NCI-H748 treated with DMSO at 0.1 percent for 48 hours (cell line): ENCODE data around the gene UGGT2.
"Not testable (repeated sequence)": the region's sequence is repeated elsewhere in the genome, so short reads cannot be mapped to it uniquely, and the experiment has no call there.

Experiments
- DNase-seq: peaks from one replicate; lab custom pipeline; 2025; lab: John Stamatoyannopoulos, UW

Gene UGGT2

DNA sequence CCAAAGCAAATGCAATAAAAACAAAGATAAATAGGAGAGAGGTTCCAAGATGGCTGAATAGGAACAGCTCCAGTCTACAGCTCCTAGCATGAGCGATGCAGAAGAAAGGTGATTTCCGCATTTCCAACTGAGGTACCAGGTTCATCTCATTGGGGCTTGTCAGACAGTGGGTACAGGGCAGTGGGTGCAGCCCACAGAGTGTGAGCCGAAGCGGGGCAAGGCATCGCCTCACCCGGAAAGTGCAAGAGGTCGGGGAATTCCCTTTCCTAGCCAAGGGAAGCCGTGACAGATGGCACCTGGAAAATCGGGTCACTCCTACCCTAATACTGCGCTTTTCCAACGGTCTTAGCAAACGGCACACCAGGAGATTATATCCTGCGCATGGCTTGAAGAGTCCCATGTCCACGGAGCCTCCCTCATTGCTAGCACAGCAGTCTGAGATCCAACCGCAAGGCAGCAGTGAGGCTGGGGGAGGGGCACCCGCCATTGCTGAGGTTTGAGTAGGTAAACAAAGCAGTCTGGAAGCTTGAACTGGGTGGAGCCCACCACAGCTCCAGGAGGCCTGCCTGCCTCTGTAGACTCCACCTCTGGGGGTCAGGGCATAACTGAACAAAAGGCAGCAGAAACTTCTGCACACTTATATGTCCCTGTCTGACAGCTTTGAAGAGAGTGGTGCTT, 6.6 kb downstream of the UGGT2 start:
- not testable (repeated sequence) for DNase-seq

DNA sequence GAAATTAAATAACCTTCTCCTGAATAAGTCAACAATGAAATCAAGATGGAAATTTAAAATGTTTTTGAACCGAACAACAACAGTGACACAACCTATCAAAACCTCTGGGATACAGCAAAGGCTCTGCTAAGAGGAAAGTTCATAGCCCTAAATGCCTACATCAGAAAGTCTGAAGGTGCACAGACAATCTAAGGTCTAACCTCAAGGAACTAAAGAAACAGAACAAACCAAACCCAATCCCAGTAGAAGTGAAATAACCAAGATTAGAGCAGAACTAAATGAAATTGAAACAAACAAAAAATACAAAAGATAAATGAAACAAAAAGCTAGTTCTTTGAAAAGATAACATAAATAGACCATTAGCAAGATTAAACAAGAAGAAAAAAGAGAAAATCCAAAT, 9.0 kb downstream of the UGGT2 start:
- no peak for DNase-seq

DNA sequence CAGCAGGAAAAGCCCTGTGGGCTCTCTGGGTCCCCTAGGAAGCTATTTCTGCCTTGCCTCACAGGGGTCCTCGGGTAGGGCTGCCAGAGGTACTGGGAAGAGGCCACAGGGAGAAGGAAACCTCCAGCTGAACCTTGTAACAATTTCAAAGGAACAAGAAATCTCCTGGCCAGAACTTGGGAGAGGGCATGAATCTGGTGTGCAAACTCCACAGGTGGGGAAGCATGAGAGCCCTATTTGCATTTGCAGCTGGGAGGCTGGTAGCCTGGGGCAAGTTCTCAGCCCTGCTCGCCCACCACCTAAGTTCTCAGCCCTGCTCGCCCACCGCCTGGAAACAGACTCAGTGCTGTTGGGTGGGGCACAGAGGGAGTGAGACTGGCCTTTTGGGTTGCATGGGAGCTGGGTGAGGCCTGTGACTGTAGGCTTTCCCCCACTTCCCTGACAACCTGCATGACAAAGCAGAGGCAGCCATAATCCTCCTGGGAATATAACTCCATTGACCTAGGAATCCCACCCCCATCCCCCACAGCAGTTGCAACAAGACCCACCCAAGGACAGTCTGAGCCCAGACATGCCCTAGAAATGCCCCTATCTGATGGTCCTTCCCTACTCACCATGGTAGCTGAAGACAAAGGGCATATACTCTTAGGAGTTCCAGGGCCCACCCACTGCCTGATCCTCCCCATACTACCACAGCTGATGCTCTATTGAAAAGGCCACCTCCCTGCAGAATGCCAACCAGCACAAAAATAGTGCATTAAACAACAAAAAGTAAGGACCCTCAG, 11.7 kb downstream of the UGGT2 start:
- DNase-seq: no peak

DNA sequence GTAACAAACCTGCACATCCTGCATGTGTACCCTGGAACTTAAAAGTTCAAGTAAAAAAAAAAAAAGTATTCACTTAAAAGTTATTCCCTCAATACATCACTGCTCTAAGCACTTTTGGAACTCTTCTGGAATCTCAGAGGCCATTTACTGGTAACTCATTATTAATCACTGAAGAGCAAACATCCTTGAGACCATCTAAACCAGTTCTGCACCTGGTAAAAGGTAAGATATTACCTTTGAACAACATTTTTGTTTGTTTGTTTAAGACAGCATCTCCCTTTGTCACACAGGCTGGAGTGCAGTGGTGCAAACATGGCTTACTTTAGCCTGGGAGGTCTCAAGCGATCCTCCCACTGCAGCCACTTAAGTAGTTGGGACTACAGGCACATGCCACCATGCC, 16.7 kb downstream of the UGGT2 start:
- DNase-seq: no peak

DNA sequence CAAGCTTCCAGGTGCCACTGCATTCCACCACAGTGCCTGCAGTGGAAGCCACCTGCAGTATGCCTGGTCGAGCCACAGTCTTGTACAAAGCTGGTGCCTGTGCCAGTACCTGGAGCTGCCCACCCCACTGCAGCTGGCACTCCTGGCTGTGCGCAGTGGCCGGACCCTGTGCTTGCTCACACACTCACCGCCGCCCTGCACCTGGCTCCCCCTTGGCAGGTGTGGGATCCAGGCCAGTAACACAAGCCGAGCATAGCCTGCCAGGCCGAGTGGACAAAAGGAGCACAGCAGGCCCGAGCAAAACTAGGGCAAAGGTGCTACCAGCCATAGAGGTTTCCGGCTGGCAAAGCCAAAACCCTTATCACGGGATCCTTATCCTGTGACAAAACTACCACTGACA, 18.5 kb downstream of the UGGT2 start:
- DNase-seq: no peak

DNA sequence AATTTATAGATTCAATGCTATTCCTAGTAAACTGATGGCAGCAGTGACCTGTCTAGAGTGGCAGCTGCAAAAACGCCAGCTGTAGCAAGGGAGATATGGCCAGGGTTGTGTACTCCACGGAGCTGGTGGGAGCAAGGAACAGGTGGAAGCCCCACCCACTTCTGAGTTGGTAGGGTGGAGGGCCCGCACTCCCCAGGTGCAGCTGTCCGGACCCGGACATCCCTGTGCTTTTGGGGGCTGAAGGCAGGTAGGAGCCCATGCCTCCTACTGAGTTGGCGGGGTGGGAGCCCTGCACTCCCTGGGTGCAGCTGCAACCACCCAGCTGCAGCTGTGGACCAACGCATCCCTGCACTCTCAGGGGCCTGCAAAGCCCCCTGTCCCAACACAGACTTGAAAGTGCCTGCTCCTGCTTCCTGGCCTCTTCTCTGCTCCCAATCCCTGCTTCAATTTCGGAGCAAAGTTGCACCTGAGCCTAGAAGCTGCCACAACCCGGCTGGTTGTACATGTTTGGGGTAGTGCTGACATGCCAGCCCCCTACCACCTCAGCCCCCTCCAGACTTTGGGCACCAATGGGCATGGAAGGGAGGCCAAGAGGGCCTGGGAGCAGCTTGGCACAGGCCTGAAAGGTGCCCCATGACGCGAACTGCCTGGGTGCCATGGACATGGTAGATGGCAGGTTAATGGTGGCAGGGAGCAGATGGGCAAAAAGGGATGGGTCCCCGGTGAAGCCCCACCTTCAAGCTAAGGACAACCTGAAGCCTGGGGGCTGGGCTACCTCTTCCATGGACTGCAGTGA, 19.8 kb downstream of the UGGT2 start:
- DNase-seq: no peak

GRCh38 chr13:96032717-96033116, 20.5 kb downstream of the UGGT2 start:
- no peak for DNase-seq

GRCh38 chr13:96029002-96029401, 24.2 kb downstream of the UGGT2 start:
- no peak for DNase-seq

DNA sequence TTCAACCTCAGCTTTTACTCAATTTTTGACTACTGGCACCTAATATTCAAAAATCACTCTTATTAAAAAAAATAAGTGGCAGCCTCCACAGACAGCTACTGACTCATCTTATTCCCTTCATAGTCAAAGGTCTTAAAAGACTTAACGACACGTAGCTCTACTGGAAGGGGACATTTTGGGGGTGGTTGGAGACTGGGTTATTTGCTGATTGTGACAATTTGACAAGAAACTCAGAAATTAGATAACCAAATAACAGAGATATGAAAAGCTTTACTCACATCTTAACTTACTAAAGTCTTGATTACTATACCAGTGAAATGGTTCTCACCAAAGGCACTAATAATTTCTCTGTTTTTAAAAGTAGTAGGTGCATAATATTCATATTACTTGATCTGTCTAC, 25.7 kb downstream of the UGGT2 start:
- DNase-seq: no peak

DNA sequence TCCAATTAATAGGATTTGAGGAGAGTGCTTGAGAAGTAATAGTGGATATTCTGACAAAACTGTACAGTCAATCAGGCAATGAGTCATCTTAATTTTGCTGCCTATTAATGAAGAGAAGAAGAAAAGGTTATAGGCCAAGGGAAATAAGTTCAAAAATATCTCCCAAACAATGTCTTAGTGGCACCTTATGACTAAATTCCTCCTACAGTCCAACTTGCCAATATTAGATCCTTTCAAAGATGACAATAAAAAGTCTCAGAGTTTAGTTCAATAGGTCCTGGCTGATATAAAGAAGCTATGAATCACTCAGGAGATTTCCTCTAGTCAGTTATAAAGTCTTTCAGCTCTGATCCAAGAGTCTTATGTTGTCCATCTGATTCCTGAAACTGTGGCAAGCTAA, 27.9 kb downstream of the UGGT2 start:
- DNase-seq: no peak

DNA sequence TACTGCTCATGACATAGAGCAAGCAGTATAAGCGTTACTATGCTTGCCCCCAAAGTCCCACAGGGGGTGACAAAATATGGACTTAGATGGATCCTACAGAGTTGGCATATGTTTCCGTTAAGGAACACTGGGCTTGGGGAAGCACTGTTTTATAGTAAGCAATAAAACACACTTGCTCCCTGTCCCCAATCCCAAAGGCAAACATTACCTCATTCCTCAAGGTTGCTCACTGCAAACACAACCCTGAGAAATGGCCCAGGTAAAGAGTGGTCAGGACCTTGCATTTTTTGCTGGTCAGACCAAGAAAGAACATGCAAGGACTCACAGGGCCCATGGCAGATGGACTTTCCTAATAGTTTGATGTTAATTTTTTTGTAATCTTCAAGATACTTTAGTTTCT, 32.3 kb downstream of the UGGT2 start:
- no peak for DNase-seq

DNA sequence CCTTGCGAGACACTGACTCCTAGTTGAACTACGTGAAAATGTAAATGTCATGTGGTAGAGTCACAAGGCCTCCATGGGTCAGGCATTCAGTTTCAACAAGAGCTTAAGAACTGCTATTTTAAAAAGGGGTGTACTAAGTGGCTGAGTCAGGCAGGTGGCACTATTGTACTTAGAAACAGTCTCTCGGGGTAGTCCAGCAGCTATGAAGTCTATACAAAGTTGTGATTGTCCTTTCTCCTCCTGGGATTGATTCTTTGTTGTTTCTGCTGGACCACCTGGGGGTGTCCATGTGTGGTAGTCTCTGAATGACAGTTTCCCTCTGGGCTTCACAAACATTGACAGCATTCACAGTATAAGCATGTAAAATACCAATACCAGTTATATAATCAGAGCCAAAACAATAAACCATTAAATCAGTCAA, 33.0 kb downstream of the UGGT2 start:
- DNase-seq: peak; percentile 64

DNA sequence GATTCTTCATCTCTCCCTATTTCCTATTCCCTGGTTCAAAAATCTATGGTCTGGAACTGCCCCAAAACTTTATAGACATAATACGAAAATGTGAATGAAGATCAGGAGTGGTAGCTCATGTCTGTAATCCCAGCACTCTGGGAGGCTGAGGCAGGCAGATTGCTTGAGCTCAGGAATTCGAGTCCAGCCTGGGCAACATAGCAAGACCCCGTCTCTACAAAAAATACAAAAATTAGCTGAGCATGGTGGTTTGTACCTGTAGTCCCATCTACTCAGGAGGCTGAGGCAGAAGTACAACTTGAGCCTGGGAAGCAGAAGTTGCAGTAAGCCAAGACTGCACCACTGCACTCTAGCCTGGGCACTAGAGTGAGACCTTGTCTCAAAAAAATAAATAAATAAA, 35.1 kb downstream of the UGGT2 start:
- DNase-seq: no peak

DNA sequence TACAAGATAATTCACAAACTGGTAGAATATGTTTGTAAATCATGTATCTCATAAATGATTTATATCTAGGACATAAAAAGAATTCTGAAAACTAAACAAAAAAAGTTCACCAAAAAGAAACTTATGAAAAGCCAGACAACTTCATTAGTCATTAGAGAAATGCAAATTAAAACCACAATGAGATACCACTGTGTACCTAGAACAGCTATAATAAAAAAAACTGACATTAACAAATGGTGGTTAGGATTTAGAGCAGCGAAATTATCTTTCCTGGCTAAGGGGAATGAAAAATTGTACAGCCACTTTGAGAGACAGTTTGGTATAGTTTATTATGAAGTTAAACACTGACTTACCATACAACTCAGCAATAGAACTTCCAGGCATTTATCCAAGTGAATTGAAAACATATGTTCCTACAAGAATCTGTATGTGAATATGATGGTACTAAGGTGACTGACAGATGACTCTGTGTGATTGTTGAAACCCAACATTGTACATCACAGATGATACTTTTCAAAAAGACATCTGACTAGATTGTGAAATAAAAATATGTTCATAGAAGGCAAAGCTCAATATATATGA, 41.8 kb downstream of the UGGT2 start:
- DNase-seq: no peak

GRCh38 chr13:96003304-96003703, 49.9 kb downstream of the UGGT2 start:
- no peak for DNase-seq

- DNase-seq: no peak
These were observed 50.7 kb downstream of the UGGT2 start for GRCh38 chr13:96002322-96003131.

DNA sequence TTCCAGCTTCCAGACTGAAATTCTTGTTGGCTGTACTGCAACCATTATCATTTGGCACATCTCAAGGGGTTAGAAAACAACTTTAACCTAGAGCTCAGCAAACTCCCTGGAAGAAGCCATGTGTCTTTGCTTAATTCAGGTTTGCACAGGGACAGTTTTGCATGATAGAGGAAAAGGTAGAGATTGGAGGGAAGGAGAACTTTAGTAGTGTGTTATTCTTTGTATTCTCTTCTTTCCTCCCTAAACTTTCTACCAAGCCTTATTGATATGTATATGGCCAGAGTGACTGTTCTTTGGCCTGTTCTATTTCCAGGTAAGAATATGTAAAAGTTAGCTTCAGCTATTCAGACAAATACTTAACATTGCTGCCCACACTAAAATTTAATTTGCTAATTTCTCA, 53.1 kb downstream of the UGGT2 start:
- DNase-seq: no peak

- no peak for DNase-seq
These were observed 65.4 kb downstream of the UGGT2 start for GRCh38 chr13:95987841-95988240.

DNA sequence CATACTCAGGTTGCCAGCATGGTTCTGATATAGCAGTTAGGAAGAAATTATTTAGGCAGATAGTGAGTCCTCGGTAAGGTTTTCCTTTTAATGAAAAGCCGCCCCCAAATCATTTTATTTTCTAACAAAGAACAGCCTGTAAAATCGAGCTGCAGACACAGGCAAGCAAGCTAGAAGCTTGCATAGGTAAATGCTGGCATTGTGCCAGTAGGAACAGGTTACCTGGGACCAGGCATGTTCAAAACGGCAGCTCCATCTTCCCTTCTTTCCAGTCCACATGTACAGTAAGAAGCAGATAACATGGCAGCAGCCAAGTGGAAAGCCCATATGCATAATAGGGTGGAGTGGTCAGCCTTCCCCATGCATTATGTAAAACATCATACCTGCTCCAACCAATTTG, 71.1 kb downstream of the UGGT2 start:
- no peak for DNase-seq

DNA sequence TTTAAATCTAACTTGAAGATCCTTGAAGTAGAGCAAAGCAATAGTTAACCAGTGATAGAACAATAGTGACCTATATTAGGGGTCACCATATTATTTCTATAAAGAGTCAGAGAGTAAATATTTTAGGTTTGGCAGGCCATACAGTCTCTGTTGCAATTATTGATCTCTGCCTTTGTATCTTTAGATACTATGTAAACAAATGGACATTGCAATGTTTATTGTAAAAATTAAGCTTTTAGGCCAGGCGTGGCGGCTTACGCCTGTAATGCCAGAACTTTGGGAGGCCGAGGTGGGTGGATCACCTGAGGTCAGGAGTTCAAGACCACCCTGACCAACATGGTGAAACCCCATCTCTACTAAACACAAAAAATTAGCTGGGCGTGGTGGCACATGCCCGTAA, 80.5 kb downstream of the UGGT2 start:
- DNase-seq: not testable (repeated sequence)

DNA sequence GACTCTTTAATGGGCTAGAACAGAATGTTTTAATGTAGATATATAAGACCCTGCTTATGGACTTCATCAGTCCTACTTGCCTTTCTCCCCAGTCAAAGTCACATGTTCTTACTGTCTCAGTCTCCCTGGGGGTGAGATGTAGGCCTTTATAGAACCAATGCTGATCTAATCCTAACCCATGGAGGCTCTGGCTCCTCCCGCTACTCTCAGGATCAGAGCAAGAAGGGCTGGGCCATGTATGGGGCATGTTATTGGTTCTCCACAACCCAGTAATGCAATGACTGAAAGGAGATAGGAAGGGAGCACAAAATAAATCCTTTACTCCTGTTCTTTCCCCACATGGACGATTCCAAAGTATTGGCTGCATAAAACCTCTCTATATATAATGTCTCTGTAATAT, 82.3 kb downstream of the UGGT2 start:
- DNase-seq: no peak

- DNase-seq: no peak
These were observed 84.3 kb downstream of the UGGT2 start for GRCh38 chr13:95968906-95969305.
